HG03175 (cell line): ENCODE data around the gene ANO4.
"Not testable (repeated sequence)": the region's sequence is repeated elsewhere in the genome, so short reads cannot be mapped to it uniquely, and the experiment has no call there.

Experiments used
- ATAC-seq: cut with Tn5 transposase; IDR thresholded peaks from one replicate; pipeline ENCODE4 v1.9.1; 2021; ENCODE audit warnings: mild to moderate bottlenecking, moderate library complexity; ENCODE audit not compliant: unreplicated experiment

The ANO4 gene

GRCh38 chr12:101077791-101078528, 283.4 kb downstream of the ANO4 start:
- ATAC-seq, result no peak

- ATAC-seq, result no peak
Observed at GRCh38 chr12:101078536-101079285, 284.1 kb downstream of the ANO4 start.

GRCh38 chr12:101082706-101083105, 288.1 kb downstream of the ANO4 start:
- ATAC-seq, result no peak

- ATAC-seq, result no peak
Observed at GRCh38 chr12:101086490-101087135, 292.0 kb downstream of the ANO4 start.

- ATAC-seq, result no peak
Observed at GRCh38 chr12:101087920-101088319, 293.3 kb downstream of the ANO4 start.

GRCh38 chr12:101089271-101089670, 294.7 kb downstream of the ANO4 start:
- ATAC-seq, result no peak

- not testable (repeated sequence) for ATAC-seq
Observed at GRCh38 chr12:101090222-101090621, 295.6 kb downstream of the ANO4 start.

- no peak for ATAC-seq
Observed at GRCh38 chr12:101097829-101098580, 303.4 kb downstream of the ANO4 start.

GRCh38 chr12:101107032-101107763, 312.6 kb downstream of the ANO4 start:
- no peak for ATAC-seq

GRCh38 chr12:101108130-101108529, 313.6 kb downstream of the ANO4 start:
- ATAC-seq, result no peak

GRCh38 chr12:101110866-101111265, 316.3 kb downstream of the ANO4 start:
- no peak for ATAC-seq

- ATAC-seq, result no peak
Observed at GRCh38 chr12:101111441-101111840, 316.9 kb downstream of the ANO4 start.

- ATAC-seq, result peak; percentile 66
Observed at GRCh38 chr12:101115326-101115725, 320.8 kb downstream of the ANO4 start.

GRCh38 chr12:101116911-101117310, 322.3 kb downstream of the ANO4 start:
- ATAC-seq, result no peak

- ATAC-seq, result no peak
Observed at GRCh38 chr12:101117842-101118241, 323.3 kb downstream of the ANO4 start.

GRCh38 chr12:101127521-101128219, 333.1 kb downstream of the ANO4 start:
- no peak for ATAC-seq

- ATAC-seq, result not testable (repeated sequence)
Observed at GRCh38 chr12:101145777-101146431, 351.3 kb downstream of the ANO4 start.

- ATAC-seq, result no peak
Observed at GRCh38 chr12:101165319-101165718, 370.7 kb downstream of the ANO4 start.

GRCh38 chr12:101166866-101167265, 372.3 kb downstream of the ANO4 start:
- ATAC-seq, result no peak
